H1 (cell line): ENCODE results near the gene DLL1. TPM values are rescaled to one million over a fixed set of nuclear protein-coding genes. Genes with fewer than 3 reads are reported as not detected.

ENCODE experiments used
- ATF3 ChIP-seq: IDR thresholded peaks from 2 replicates; pipeline ENCODE4 v1.6.1; 2011; ENCODE audit warnings: low read depth, mild to moderate bottlenecking, low read length; ENCODE audit not compliant: insufficient read depth
- CBX5 ChIP-seq: fragments of 300-800, 300-1000 bp; sonication (generic); IDR thresholded peaks from 2 replicates; pipeline ENCODE4 v1.7.1; 2016; ENCODE audit warnings: antibody characterized with exemption, low read length, low read depth
- CBX8 ChIP-seq: fragments of 300-800, 300-1000 bp; sonication (generic); IDR thresholded peaks from 2 replicates; pipeline ENCODE4 v1.7.1; 2016; ENCODE audit warnings: low read depth, low read length, borderline replicate concordance
- JUND ChIP-seq: IDR thresholded peaks from 2 replicates; pipeline ENCODE4 v1.6.1; 2011; ENCODE audit warnings: mild to moderate bottlenecking, improper control_type of control experiment, low read length
- KDM1A ChIP-seq: fragments of 200-600, 300-600 bp; sonication (generic); IDR thresholded peaks from 2 replicates; pipeline ENCODE4 v1.7.1; 2016; ENCODE audit warnings: mild to moderate bottlenecking, low read length, borderline replicate concordance
- KDM5A ChIP-seq: fragments of 200-600 bp; IDR thresholded peaks from 2 replicates; pipeline ENCODE4 v1.7.1; 2012; ENCODE audit warnings: mild to moderate bottlenecking, low read length, inconsistent platforms, mixed read lengths
- MAFK ChIP-seq: IDR thresholded peaks from 2 replicates; pipeline ENCODE4 v1.6.1; 2012; ENCODE audit warnings: low read depth, mild to moderate bottlenecking, improper control_type of control experiment, low read length
- NANOG ChIP-seq: IDR thresholded peaks from 2 replicates; pipeline ENCODE4 v1.6.1; 2011; ENCODE audit warnings: low read length, low read depth, mild to moderate bottlenecking, inconsistent platforms; ENCODE audit not compliant: insufficient read depth, poor library complexity, severe bottlenecking
- NRF1 ChIP-seq: IDR thresholded peaks from 2 replicates; pipeline ENCODE4 v1.6.1; 2011; ENCODE audit warnings: mild to moderate bottlenecking, low read depth, low read length, improper control_type of control experiment
- POLR2AphosphoS5 ChIP-seq: IDR thresholded peaks from 2 replicates; pipeline ENCODE4 v1.6.1; 2011; ENCODE audit warnings: low read depth, low read length
- POU5F1 ChIP-seq: IDR thresholded peaks from 2 replicates; pipeline ENCODE4 v1.6.1; 2011; ENCODE audit warnings: low read depth, mild to moderate bottlenecking, low read length, moderate library complexity
- RBBP5 ChIP-seq: IDR thresholded peaks from 2 replicates; pipeline ENCODE4 v1.7.1; 2012; ENCODE audit warnings: low read depth, mild to moderate bottlenecking, inconsistent platforms, low read length, moderate library complexity, borderline replicate concordance
- RFX5 ChIP-seq: IDR thresholded peaks from 2 replicates; pipeline ENCODE4 v1.6.1; 2011; ENCODE audit warnings: low read depth, low read length, improper control_type of control experiment, borderline replicate concordance
- SAP30 ChIP-seq: fragments of 300-600 bp; sonication (generic); IDR thresholded peaks from 2 replicates; pipeline ENCODE4 v1.7.1; 2012; ENCODE audit warnings: low read length, moderate library complexity, mild to moderate bottlenecking, inconsistent platforms; ENCODE audit not compliant: insufficient read depth, insufficient replicate concordance
- SIN3A ChIP-seq, 2 experiments: IDR thresholded peaks in 1 of 2; conservative IDR thresholded peaks in 1 of 2; 2 replicates each; pipeline ENCODE4 v1.6.1; 2011 to 2012; ENCODE audit warnings: low read length in 2 of 2, improper control_type of control experiment in 1 of 2, low read depth in 1 of 2, mild to moderate bottlenecking in 1 of 2
- SIX5 ChIP-seq: IDR thresholded peaks from 2 replicates; pipeline ENCODE4 v1.6.1; 2011; ENCODE audit warnings: mild to moderate bottlenecking, low read depth, low read length
- SRF ChIP-seq: IDR thresholded peaks from 2 replicates; pipeline ENCODE4 v1.6.1; 2011; ENCODE audit warnings: mild to moderate bottlenecking, low read depth, low read length, moderate library complexity
- TAF1 ChIP-seq: IDR thresholded peaks from 2 replicates; pipeline ENCODE4 v1.6.1; 2011; ENCODE audit warnings: mild to moderate bottlenecking, low read depth, low read length
- TBP ChIP-seq: IDR thresholded peaks from 2 replicates; pipeline ENCODE4 v1.6.1; 2011; ENCODE audit warnings: low read depth, low read length, improper control_type of control experiment
- USF2 ChIP-seq: IDR thresholded peaks from 2 replicates; pipeline ENCODE4 v1.6.1; 2011; ENCODE audit warnings: low read length, improper control_type of control experiment
- YY1 ChIP-seq: IDR thresholded peaks from 2 replicates; pipeline ENCODE4 v1.6.1; 2011; ENCODE audit warnings: low read depth, mild to moderate bottlenecking, low read length
- polyA plus RNA-seq, 7 experiments: library from polyadenylated mRNA; depleted of rRNA in 3 of 7; stranded (reverse) in 5 of 7; unstranded in 2 of 7; fragments of >200 nt in 5 of 7; fragments of 200-250 nt in 2 of 7; gene quantifications; 1 replicate in 5 of 7; 2 replicates in 1 of 7; 4 replicates in 1 of 7; pipeline versions ENCODE4 v1.2.1 to v1.2.3, GENCODE V29; 2011 to 2013; ENCODE audit warnings: missing spikeins in 2 of 7, mixed read lengths in 2 of 7
- total RNA-seq: library from RNA; stranded (reverse); fragmentation: NEBNext Ultra II Directional; extraction: Animal tissue kit (Norgen Biotek cat#: 25700); gene quantifications from 2 replicates; pipeline ENCODE4 v1.2.1, GENCODE V29; 2021

The DLL1 gene
- total and polyA plus RNA-seq, 2 of the 8 experiments (the other 6 are each of a cell fraction or from before 2014, with no cell fraction given), result 1.7 to 3.8 TPM

- TF ChIP-seq NANOG, result no peak
- TF ChIP-seq POU5F1, result peak; percentile 70
- TF ChIP-seq CBX5, result no peak
- no peak for TF ChIP-seq YY1
- TF ChIP-seq KDM1A, result no peak; the same call in 1 of the 2 replicates
- TF ChIP-seq SIN3A (conservative IDR thresholded peaks at IDR 0.05 in 1 of 2, IDR thresholded peaks at IDR 0.05 in 1 of 2; ENCODE audit: low read depth in 1 of 2, low read length in 2 of 2), result peak in 1 of 2 experiments; percentile 79; a peak in 2 of 4 replicates
- no peak for TF ChIP-seq SRF
- no peak for TF ChIP-seq KDM5A
- no peak for TF ChIP-seq RFX5
- no peak for TF ChIP-seq SIX5
- TF ChIP-seq CBX8, result no peak
- no peak for TF ChIP-seq POLR2AphosphoS5
- TF ChIP-seq RBBP5, result no peak; the same call in 1 of the 2 replicates
- TF ChIP-seq JUND, result peak; percentile 35; the same call in 1 of the 2 replicates
- TF ChIP-seq TAF1, result 0 out of 2 replicates have a peak, but pooled peaks have one; percentile 44
- TF ChIP-seq TBP, result no peak
- TF ChIP-seq SAP30, result no peak
- TF ChIP-seq NRF1, result no peak
- no peak; the same call in 1 of the 2 replicates for TF ChIP-seq USF2
- 0 out of 2 replicates have a peak, but pooled peaks have one; percentile 9 for TF ChIP-seq MAFK
- TF ChIP-seq ATF3, result no peak
Observed at GRCh38 chr6:170295510-170296422, 4.9 kb upstream of the DLL1 start (continued).
